GM11168 (cell line): ENCODE data around the gene ABTB1.

Source experiments
- in situ Hi-C: fragments of 300-500 bp; cut with MboI; formaldehyde crosslinking; loops from one replicate; pipeline ENCODE4 v1.12.0; 2022; ENCODE audit warnings: low sequenced_read_pairs; ENCODE audit not compliant: unreplicated experiment

The ABTB1 gene

DNA sequence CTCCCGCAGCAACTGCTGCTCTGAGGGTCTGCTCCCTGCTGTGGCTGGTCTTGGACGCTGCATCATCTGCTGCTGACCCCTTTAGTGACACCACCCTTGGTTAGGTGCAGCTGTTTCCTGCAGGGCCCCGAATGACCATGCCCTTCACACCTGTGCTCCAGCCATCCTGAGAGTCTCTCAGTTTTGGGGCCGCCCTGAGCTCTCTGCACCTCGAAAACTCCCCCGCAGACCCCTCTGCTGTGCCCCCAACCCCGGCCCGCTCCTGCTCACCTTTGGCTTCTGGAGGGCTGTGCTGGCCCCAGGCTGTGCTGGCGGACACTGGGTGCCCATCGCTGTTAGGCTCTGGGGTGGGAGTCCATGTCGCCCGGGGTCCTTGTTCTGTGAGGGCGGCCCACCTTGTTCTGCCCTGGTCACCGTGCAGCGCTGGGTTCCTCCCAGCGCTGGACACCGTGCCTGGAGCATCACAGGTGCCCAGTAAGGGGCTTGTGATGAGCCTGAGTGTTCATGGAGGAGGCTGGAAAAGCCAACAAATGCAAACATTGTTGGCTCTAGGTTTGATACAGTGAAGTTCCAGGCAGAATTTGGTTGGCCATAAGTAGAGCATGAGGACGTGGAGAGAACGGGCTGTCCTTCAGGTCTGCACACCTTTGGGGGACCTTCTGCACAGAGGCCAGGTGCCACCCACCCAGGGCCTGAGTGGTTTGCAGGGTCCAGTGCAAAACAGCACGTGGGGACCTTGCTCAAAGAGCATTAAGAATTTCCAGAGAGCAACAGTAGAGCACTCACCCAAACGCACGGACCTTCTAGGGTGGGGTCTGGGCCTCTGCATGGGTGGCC lies 12.3 kb downstream of the ABTB1 start:
- in situ Hi-C loops = no loop called here

DNA sequence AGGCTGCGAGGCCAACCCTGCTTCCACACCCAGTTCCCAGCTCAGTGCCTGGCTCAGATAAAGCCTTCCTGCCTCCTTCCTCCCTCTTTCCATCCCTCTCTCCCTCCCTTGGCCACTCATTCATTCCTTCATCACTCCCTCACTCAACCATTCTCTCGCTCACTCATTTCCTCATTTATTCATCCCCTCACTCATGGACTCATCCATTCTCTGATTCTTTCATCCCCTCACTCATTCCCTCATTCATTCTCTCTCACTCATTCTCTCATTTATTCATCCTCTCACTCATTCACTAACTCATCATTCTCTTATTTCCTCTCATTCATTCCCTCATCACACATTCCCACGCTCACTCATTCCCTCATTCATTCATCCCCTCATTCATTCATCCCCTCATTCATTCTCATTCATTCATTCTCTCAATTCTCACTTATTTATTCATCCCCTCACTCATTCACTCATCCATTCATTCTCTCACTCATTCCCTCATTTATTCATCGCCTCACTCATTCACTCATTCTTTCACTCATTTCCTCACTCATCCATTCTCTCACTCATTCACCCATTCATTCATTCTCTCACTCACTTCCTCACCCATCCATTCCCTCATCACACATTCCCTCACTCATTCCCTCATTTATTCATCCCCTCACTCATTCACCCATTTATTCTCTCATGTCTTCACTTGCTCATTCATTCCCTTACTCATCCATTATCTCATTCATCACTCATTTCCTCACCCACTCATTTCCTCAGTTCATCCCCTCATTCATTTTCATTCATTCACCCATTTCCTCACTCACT lies 13.2 kb downstream of the ABTB1 start:
- in situ Hi-C loops = no loop called here

DNA sequence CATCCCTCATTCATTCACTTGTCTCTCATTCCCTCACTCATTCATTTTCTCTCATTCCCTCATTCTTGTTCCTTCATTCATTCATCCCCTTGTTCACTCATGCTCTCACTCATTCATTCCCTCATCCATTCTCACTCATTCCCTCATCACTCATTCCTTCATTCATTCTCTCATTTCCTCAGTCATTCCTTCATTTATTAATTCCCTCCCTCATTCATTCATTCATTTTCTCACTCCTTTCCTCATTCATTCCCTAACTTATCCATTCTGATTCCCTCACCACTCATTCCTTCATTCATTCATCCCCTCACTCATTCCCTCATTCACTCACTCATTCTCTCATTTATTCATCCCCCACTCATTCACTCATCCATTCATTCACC lies 13.8 kb downstream of the ABTB1 start:
- in situ Hi-C loops = no loop called here

DNA sequence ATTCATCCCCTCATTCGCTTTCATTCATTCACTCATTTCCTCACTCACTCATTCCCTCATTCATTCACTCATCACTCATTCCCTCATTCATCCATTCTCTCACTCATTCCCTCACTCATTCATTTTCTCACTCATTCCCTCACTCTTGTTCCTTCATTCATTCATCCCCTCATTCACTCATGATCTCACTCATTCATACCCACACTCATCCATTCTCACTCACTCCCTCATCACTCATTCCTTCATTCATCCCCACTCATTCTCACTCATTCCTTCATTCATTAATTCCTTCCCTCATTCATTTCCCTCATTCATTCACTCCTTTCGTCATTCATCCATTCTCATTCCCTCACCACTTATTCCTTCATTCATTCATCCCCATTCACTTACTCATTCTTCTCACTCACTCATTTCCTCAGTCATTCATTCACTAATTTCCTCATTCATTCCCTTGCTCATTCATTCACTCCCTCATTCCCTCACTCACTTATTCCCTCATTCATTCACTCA lies 14.5 kb downstream of the ABTB1 start:
- in situ Hi-C loops = no loop called here

DNA sequence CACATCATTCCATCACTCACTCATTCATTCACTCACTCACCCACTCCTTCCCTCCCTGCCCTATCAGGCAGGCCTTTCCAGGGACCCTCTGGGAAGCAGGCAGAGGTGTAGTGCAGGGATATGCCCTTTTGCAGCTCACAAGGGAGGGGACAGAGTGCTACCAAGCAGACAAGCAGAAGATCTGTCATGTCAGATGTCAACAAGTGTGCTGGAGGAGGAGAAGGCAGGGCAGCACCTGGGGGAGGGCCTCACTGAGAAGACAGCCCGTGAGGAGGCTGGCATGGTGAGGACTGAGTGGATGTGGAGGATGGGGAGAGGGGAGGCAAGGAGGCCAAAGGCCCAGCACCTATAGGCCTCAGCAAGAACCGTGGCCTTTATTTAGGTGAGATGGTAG lies 15.3 kb downstream of the ABTB1 start:
- in situ Hi-C loops = no loop called here

DNA sequence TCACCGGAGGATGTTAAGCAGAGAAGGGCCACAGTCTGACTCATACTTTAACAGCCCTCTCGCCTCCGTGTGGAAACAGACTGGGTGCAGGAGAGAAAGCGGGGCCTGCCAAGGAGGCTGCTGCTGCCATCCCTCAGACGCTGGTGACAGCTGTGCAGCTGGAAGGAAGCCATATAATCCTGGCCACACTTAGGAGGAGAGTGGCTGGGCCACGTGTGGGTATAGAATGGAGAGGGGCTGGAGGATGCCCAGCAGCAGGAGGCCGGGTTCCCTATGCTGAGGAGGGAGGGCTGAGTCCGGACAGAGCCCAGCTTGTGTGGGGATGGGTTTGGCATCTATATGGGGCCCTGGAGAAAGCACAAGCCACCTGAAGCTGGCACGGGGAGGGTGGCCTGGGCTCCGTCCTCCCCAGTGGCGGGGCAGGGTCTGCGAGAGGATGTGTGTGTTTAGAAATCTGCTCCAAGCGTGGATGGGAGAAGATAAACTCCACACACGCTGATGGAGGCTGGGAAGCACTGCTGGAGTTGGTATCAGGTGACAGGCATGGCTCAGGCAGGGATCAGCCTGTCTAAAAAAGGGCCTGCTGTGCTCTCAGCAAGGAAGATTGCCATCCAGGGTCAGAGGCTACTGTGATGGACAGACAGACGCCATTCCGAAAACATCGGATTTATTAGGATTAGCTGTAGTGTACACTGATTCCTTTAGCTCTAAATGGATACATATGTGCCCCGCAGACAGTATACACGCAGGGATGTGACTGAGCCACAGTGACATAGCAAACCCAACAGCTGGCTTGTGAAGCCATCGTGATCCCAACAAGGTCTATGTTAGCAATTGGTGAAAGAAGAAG lies 15.9 kb downstream of the ABTB1 start:
- in situ Hi-C loops = no loop called here

DNA sequence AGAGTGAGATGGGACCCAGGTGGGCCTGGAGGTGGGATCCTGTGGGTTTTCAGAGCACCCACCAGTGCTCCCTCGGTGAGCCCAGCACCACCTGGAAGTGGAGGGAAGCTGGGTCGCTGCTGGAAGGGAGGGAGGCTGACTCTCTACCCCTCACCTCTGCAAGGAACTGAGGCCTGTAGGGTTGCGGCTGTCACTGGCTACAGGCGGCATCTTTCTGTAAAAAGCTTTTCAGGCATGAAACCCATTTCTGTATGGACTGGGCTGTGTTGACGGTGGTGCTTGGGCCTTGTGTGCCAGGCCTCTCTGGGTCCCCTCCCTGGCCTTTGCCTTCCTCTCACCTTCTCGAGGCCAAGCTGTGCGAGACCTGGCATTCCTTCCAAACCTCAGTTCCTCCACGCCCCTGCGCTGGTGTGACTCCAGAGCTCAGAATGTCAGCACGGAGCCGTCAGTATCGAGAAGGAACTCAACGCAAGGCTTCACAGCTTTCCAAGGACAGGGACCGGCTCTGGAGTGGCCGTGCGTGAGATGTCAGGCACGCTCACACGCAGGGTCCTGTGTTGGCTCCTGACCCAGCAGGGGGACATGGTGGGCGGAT lies 16.6 kb downstream of the ABTB1 start:
- in situ Hi-C loops = no loop called here

DNA sequence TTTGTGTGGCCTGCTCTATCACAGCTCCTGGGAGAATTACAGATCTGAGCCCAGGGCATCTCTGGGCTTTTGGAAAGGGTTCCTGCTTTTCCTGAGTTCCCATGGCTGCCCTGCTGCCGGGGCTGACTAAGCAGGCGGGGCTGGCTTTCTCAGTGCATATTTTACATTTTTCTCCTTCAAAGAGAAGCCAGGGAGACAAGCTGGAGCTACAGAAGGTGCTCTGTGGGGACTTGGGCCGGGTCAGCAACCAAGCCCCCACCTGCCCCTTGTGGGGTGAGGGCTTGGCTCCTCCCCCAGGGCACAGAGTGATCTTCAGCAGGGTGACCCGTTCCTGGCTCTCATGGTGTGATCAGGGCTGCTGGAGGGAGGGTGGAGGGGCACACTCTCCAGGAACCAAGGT lies 17.4 kb downstream of the ABTB1 start:
- in situ Hi-C loops = no loop called here

DNA sequence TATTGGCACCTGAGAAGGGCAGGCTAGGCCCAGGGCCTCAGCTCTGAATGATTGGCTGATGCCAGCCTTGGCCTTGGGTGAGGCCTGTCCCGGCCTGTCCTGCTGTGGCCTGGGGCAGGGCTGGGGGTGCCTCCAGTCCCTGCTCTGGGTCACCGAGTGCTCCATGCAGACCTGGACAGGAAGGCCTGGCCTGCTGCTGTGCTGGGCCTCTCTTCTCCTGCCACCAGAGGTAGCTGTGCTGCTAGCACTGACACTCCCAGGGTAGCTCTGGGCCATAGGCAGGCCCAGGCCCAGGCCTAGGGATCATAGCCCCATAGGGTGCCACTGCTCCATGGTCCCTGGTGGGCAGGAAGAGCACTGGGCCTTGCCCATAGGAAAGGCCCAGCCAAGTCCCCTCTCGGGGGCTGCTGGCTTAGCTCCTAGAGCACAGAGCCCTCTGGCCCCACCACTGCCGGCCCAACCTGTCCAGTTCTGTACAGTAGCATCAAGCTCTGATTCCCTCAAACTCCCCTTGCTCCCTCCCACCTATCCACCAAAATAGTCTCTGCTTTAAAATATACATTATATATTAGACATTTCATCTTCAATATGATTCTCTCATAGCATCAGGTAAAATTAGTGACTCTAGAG lies 18.2 kb downstream of the ABTB1 start:
- in situ Hi-C loops = no loop called here

DNA sequence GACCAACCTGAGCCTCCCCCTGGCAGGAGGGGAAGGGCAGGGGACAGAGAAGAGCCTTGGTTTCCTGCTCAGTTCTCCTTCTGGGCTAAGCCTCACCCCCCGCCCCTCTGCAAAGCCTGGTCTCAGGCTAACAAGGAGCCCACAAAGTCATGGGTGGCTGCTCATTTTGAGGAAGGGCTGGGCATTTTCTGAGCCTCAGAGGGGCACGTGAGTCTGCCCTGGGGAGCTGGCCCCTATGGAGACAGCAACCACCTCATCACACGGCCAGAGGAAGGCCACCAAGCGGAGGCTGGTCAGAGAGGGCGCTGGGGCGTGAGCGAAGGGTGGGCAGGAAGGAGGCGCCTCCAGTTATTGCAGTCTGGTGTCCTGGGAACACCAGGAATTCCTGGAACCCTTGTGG lies 18.7 kb downstream of the ABTB1 start:
- in situ Hi-C loops = no loop called here

DNA sequence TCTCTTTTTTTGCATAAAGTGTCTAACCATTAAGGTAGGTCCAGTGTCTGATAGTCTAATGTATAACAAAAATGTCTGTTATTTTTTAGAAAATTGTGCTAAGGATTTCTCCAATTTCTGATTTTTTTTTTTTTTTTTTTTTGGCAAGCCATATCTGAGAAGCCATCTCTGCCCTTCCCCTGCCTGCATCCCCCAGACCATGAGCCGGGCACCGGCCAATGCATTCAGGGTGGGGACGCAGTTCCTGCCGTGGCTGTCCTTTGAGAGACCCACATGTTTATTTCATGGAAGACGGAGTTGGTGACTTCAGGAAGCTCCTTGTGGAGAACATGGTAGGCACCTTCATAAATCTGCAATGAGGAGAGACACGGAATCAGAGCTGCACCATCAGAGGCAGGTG lies 19.2 kb downstream of the ABTB1 start:
- in situ Hi-C loops = no loop called here

DNA sequence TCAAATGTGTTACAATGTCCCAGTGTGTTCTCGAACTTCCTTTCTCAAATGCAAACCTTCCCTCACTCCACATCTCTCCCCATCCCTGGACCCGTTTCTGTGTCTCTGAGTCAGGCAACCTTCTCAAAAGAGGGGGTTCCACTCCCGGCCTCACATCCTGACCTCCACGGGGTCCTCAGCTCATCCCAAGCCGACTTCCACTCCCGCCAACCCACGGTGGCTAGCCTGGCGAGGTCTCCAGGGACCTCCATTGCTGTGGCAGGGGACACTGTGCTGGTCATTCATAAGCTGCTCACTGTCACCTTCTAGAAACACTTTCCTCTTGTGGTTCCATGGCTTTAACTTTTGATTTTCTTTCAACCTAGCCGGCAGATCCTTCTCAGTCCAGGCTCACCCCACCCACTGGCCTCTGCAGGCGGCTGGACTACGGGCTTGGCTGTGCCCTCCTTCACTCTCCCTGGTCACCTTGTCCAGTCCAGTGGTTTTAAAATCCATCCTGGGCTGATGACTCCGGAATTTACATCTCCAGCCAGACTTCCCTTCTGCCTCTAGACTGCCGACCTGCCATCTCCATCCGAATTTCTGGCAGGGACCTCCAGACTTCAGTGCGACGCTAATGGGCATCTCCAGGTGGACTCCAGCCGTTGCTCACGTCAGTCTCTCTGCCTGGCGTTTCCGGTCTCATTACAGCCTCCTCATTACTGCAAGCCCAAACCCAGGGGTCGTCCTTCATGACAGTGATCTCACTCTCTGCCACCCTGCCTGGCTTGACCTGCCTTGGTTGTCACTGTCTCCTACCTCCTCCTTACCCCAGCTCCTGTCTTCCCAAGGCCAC lies 20.0 kb downstream of the ABTB1 start:
- in situ Hi-C loops = no loop called here

DNA sequence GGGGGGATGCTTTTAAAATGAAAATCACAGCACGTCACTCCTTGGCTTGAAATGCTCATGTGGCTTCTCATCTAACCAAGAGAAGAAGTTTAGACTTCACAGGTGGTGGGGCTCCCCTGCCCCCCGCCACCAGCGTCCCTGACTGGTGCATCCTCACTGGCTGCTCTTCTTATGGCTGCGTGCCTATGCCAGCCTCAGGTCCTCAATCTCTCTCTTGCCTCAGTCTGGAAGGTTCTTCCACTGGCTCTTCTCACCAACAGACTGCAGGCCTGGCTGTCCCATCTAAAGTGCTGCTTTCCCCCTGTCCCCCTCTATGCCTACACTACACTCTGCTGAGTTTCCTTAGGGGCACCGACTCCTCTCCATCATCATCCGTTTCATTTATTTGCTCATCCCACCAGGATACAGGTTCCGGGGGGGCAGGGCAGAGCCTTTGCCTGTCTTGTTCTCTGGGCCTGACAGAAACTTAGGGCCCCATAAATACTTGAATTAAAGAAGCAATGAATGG lies 20.6 kb downstream of the ABTB1 start:
- in situ Hi-C loops = no loop called here

DNA sequence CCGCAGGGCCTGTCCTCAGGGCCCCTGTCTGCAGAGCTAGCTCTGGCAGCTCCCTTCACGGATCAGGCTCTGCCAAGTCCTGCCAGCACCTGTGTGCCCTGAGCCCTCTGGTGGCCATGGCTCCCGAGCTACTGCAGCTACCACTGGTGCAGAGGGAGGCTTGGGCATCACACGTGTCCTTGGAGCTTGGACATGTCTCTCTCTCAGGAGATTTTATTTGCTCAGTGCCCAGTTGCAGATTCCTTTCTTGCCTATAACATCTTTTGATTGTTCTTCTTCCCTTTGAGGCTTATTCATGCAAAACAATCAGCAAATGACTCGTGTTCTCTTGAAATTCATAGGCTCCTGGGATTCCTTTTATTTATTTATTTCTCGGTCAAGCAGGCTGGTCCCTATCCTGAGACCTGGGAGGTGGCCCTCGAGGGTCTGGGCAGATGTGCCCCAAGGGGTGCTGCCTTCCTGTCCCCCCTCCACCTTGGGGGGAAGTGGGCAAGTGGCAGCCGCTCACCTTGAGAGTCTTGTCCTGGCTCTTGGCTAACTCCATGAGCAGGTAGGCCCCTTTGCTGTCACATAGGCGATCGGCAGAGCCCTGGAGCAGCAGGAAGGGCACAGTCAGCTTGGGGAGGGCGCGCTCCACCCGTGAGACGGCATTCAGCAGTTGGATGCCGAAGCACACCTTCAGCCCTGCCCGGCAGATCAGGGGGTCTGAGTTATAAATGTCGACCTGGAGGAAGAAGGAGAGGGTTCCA lies 21.9 kb downstream of the ABTB1 start:
- in situ Hi-C loops = no loop called here

DNA sequence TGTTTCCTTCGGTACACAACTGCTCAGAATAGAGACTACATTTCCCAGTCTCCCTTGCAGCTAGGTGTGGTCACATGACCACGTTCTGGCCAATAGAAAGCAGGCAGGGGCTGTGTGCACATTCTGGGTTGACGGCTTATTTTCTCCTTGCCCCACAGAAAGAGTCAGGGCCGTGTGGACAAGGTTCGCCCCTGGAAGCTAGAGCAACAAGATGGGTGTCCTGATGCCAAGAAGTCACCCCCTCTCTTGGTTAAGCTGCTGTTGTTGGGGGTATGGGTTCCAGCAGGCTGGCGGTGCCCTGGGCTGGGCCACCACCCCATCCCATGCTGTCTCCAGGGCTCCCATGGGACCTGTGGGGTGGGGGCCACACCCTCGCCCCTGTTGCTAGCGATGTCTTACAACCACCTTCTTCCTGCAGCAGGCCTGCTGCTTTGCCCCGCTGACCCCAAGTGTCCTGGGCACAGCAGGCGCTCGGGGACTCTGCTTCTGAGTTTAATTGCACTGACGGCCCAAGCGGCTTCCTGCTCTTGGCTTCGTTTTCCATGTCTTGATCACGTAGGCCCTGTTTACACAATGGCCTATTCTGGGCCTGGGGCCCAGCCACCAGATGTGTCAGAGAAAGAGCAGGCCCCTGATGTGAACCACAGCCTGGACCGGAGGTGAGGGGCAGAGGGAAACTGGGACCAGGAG lies 24.9 kb downstream of the ABTB1 start:
- in situ Hi-C loops = no loop called here

DNA sequence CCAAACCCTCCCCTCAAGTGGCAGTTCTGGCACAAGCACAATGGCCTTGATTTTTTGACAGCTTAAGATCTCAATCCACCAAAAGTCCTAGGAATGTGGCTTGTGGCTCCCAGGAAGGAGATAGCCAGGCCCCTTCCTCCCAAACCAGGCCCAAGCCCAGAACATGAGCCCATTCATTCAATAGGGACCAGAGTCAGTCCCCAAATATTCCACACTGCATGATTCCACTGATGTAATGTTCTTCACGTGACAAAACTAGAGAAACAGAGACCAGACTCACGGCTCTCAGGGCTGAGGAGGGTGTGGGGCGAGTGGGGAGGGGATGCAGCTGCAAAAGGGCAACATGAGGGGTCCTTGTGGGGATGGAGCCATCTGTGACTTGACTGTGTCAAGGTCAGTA lies 25.5 kb downstream of the ABTB1 start:
- in situ Hi-C loops = no loop called here

DNA sequence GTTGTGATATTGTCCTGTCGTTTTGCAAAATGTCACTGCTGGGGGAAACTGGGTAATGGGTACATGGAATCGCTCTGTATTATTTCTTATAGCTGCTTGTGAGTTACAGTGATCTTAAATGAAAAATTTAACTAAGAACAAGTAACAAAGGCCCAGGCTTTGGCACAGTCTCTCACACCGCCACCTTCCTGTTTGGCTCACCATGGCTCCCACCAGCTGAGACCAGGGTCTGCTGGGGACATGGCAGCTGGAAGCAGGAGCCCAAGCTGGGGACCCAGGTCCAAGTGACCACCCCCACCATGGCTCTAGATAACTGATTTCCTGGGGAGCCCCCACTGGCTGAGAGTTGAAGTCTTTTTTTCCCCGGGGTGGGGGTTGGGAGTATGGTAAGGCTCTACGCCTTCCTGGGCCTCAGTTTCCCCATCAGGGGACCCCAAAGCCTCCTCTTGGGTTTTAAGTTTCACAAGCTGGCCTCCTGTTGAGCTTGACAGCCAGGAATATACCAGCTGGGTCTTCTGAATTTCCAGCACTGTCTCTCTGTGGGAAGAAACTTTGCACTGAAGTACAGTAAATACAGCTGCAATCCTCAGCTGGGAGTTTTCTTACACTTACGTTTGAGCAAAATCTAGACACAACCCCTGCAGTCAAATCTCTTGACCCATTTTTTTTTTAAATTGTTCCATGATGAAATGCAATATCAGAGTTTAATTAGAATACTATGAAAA lies 26.1 kb downstream of the ABTB1 start:
- in situ Hi-C loops = no loop called here
